Measurements from ENCODE around the gene OR5K2.

The OR5K2 gene

GRCh38 chr3:98541695-98542094, 44.2 kb downstream of the OR5K2 start:
- H3K27me3 ChIP-seq (ENCODE audit: insufficient read depth, low read length, poor library complexity, severe bottlenecking), result no peaks in the 10 kb centered on the region

DNA sequence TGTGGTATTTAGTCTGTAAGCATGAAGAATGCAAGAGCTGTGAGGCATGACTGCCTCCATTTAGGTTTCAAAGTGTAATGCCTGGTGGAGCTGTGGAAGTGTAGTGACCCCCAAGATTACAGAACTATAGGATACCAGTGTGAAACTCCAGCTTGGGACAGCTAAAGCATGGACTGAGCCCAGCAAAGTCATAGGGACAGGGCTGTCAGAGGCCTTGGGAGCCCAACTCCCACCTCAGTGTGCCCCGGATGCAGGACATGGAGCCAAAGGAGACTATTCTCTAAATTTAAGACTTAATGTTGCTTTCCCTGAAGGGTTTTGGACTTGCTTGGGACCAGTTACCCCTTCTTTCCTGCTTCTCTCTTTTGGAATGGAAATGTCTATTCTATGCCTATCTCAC, 45.1 kb downstream of the OR5K2 start:
- no peaks in the 10 kb centered on the region for H3K79me2 ChIP-seq (ENCODE audit: insufficient read depth, low read length)
- H3F3A ChIP-seq (ENCODE audit: low read depth), result no peaks in the 10 kb centered on the region
- no peaks in the 10 kb centered on the region for H3K36me3 ChIP-seq (ENCODE audit: insufficient read depth, low read length)
- no peak overlapping the region for H3K9ac ChIP-seq (ENCODE audit: low read depth, low read length, poor library complexity, severe bottlenecking)
- H3K27me3 ChIP-seq (ENCODE audit: insufficient read depth, low read length, poor library complexity, severe bottlenecking), result no peaks in the 10 kb centered on the region
- TF ChIP-seq, protein P1, sequence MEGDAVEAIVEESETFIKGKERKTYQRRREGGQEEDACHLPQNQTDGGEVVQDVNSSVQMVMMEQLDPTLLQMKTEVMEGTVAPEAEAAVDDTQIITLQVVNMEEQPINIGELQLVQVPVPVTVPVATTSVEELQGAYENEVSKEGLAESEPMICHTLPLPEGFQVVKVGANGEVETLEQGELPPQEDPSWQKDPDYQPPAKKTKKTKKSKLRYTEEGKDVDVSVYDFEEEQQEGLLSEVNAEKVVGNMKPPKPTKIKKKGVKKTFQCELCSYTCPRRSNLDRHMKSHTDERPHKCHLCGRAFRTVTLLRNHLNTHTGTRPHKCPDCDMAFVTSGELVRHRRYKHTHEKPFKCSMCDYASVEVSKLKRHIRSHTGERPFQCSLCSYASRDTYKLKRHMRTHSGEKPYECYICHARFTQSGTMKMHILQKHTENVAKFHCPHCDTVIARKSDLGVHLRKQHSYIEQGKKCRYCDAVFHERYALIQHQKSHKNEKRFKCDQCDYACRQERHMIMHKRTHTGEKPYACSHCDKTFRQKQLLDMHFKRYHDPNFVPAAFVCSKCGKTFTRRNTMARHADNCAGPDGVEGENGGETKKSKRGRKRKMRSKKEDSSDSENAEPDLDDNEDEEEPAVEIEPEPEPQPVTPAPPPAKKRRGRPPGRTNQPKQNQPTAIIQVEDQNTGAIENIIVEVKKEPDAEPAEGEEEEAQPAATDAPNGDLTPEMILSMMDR (conservative IDR thresholded peaks at IDR 0.05; ENCODE audit: low read length), result no peak
- TF ChIP-seq EZH2phosphoT487 (IDR thresholded peaks at IDR 0.05; ENCODE audit: borderline replicate concordance), result no peak
- H3K4me2 ChIP-seq (ENCODE audit: low read depth, low read length, poor library complexity, severe bottlenecking), result no peak overlapping the region
- H4K20me1 ChIP-seq (ENCODE audit: insufficient read depth, low read length, poor library complexity, severe bottlenecking), result no peaks in the 10 kb centered on the region
- H3K9me2 ChIP-seq (replicated peaks; ENCODE audit: low read depth, low read length), result no peaks in the 10 kb centered on the region
- H3K4me3 ChIP-seq (ENCODE audit: low read length, poor library complexity, severe bottlenecking), result no peak overlapping the region
- H3K9me3 ChIP-seq (ENCODE audit: insufficient read depth, low read depth, low read length), result no peaks in the 10 kb centered on the region
- no peak overlapping the region for H2AFZ ChIP-seq (ENCODE audit: low read length)
- no peaks in the 10 kb centered on the region for H3K4me1 ChIP-seq (ENCODE audit: insufficient read depth, low read length, poor library complexity, severe bottlenecking)

More at GRCh38 chr3:98541695-98542094, 44.2 kb downstream of the OR5K2 start:
- Histone ChIP-seq H3K4me2 (ENCODE audit: low read depth, low read length, poor library complexity, severe bottlenecking) (no peak overlapping the region), H4K20me1 (ENCODE audit: insufficient read depth, low read length, poor library complexity, severe bottlenecking) (no peaks in the 10 kb centered on the region), H3K9me3 (ENCODE audit: insufficient read depth, low read depth, low read length) (no peaks in the 10 kb centered on the region), H2AFZ (ENCODE audit: low read length) (no peak overlapping the region), H3F3A (ENCODE audit: low read depth) (no peaks in the 10 kb centered on the region), H3K36me3 (ENCODE audit: insufficient read depth, low read length) (no peaks in the 10 kb centered on the region), H3K9ac (ENCODE audit: low read depth, low read length, poor library complexity, severe bottlenecking) (no peak overlapping the region), H3K4me3 (ENCODE audit: low read length, poor library complexity, severe bottlenecking) (no peak overlapping the region), H3K4me1 (ENCODE audit: insufficient read depth, low read length, poor library complexity, severe bottlenecking) (no peaks in the 10 kb centered on the region), H3K79me2 (ENCODE audit: insufficient read depth, low read length) (no peaks in the 10 kb centered on the region), H3K9me2 (replicated peaks; ENCODE audit: low read depth, low read length) (no peaks in the 10 kb centered on the region)
- TF ChIP-seq, protein P1 (conservative IDR thresholded peaks at IDR 0.05; ENCODE audit: low read length), result no peak
- no peak for TF ChIP-seq EZH2phosphoT487 (IDR thresholded peaks at IDR 0.05; ENCODE audit: borderline replicate concordance)

DNA sequence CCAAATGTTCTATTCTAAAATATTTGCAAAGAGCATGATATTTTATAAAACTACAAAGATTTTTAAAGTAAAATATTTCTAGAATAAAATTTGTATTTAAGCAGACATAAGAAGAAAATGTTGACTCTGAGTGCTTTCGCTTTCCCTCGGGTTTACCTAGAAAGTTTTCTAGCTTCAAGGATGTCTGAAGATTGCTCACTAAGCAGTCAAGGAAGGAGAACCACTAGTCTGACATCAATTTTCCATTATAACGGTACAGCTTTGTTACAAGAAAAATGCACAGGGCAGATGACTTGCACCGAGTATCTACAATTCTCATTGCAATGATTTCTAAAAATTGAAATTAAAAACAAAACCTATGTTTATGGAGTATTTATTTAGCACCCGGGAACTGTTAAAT, 48.5 kb downstream of the OR5K2 start:
- no peak overlapping the region for H3K4me2 ChIP-seq (ENCODE audit: low read depth, low read length, poor library complexity, severe bottlenecking)

More for the DNA sequence above, 48.5 kb downstream of the OR5K2 start:
- Histone ChIP-seq H3K9ac (ENCODE audit: low read depth, low read length, poor library complexity, severe bottlenecking) (no peak overlapping the region), H3K79me2 (ENCODE audit: insufficient read depth, low read length) (no peaks in the 10 kb centered on the region), H3K9me2 (replicated peaks; ENCODE audit: low read depth, low read length) (no peaks in the 10 kb centered on the region), H3K36me3 (ENCODE audit: insufficient read depth, low read length) (no peaks in the 10 kb centered on the region), H3K4me3 (ENCODE audit: low read length, poor library complexity, severe bottlenecking) (no peak overlapping the region), H2AFZ (ENCODE audit: low read length) (no peak overlapping the region), H3K4me1 (ENCODE audit: insufficient read depth, low read length, poor library complexity, severe bottlenecking) (no peaks in the 10 kb centered on the region), H3K9me3 (ENCODE audit: insufficient read depth, low read depth, low read length) (no peaks in the 10 kb centered on the region), H4K20me1 (ENCODE audit: insufficient read depth, low read length, poor library complexity, severe bottlenecking) (no peaks in the 10 kb centered on the region), H3K27me3 (ENCODE audit: insufficient read depth, low read length, poor library complexity, severe bottlenecking) (no peaks in the 10 kb centered on the region), H3F3A (ENCODE audit: low read depth) (no peaks in the 10 kb centered on the region)
- TF ChIP-seq, protein P1 (conservative IDR thresholded peaks at IDR 0.05; ENCODE audit: low read length), result no peak
- TF ChIP-seq EZH2phosphoT487 (IDR thresholded peaks at IDR 0.05; ENCODE audit: borderline replicate concordance), result no peak

Measured in Loucy (cell line).